NCI-H2196 treated with DMSO at 0.1 percent for 48 hours (cell line): Measurements from ENCODE around the gene ROR2.

Experiments used
- DNase-seq: peaks from one replicate; lab custom pipeline; 2025; ENCODE audit not compliant: unreplicated experiment; lab: John Stamatoyannopoulos, UW

Gene ROR2

DNA sequence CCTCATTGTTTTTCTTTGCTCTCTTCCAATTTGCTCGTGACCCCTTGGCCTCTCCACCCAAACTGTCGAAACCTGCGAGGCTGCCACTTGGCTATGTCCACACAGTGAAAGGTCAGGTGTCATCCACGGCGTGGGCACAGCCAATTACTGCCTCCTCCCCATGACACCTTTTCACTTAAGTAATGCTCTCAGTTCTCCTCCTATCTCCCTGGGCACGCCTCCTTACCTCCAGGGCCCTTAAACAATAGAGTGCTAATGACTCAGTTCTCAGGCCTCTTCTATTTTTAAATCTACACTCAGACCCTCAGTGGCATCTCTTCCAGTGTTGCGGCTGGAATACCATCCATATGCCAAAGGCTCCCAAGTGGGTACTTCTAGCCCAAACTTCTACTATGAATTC is 256.8 kb downstream of the ROR2 start:
- no peak for DNase-seq

DNA sequence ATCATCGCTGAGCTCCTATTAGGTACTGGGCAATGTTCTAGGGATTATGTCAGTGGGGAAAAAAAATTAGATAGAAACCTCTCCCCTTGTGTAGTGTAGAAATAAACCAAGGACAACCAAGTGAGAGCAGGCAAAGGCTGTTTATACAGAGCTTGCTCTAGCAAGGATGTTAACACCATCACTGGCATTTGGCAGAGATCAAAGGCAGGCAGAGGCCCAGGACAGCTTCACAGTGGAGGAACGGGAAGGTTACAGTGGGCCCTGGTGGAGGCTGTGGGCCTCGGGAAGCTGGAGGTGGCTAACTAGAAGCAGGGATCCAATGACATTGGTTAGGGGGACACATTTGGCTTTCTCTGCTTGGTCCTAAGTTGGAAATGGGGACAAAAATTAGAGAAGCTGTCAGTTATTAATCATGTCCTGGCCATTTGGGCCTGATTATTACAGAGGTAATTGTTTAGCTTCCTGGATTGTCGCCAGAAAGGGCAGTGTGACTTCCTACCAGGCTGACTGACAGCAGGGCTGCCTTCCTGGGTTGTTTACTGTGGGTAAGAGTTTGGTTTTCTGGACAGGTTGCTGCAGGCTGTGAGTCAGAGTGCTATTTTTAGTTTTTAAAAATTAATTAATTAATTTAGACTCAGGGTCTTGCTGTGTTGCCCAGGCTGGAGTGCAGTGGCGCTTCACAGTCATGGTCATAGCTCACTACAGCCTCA is 259.3 kb downstream of the ROR2 start:
- no peak for DNase-seq

DNA sequence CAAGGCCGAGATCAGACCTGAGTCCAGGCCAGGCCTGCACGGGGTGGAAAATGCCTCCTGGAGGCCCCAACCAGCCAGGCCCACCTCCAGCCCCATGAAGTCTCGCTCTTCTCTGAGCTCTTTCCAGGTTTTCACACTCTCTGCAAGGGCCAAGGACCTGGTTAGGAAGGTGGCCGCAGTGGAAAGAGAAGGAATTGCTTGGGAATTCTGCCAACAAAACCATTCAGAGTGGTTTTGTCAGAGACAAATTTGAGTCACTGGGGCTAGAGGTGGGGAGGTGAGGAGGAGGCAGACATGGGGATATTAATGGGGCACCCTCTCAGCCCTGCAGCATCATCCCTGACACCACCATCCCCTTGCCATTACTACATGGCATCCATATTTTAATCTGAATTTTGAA is 261.0 kb downstream of the ROR2 start:
- DNase-seq: no peak

DNA sequence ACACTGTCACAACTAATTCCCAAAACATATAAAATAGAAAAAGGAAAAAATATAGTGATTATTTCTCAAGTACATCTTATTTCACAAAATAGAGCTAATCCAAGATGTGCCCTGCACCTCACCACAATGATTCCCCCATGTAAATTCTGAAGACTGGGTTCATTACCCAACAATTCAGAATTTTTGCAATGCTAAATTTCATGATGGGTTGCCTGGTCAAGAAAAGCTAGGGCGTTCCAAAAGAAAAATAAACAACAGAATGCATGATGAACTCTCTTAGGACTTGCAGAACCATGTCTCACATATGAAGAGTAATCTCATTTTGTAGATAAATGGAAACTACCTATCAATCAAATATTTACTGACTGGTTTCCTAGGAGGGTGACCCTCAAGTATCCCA is 266.8 kb downstream of the ROR2 start:
- DNase-seq: no peak

DNA sequence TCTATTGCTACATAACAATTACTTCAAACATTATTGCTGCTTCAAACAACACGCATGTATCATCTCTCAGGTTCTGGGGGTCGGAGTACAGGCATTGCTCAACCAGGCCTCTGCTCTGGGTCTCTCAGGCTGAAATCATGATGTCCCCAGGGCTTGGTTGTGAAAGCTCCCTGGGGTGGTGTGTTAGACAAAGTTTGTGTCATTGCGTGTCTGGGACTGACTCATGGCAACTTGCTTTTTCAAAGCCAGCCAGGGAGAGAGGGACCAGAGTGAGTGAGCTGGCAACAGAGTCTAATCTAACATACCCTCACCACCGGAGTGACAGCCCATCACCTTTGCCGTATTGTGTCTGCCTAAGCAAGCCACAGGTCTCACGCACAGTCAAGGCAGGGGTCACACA is 267.2 kb downstream of the ROR2 start:
- no peak for DNase-seq

DNA sequence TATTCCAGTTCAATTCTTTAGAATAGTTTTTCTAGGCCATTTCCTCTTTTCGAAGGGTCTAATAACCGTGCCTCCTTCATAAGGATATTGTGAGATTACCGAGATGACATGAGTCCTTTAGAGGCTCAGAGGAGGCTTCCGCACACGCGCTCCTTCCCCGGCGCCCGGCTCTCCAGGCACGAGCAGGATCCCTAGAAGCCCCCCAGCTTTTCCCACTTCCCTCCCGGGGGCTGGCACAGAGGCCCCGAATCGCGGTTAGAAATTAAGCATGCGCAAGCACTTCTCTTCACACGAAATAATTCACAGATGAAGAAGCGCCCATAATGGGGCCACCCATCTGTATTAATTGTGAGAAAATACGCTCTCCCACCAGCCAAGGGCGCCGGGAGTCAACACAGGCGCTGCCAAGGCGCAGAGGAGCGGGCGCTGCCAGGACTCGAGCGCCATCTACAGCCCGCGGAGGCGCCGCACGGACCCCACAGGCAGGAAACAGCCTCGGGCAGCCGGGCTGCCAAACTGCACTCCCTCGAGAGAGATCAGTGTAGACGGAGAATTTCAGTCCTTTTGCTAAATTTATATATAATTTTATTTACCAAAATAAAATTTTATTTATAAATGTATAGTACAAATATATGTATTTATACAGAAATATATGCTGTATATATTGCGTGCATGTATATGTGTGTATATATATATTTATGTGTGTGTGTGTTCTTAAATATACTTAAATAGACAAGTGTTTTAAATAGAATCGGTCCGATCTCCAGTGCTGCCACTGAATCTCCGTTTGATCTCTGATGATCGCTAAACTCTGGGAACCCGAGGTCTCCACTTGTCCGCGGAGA is 268.3 kb downstream of the ROR2 start:
- no peak for DNase-seq

DNA sequence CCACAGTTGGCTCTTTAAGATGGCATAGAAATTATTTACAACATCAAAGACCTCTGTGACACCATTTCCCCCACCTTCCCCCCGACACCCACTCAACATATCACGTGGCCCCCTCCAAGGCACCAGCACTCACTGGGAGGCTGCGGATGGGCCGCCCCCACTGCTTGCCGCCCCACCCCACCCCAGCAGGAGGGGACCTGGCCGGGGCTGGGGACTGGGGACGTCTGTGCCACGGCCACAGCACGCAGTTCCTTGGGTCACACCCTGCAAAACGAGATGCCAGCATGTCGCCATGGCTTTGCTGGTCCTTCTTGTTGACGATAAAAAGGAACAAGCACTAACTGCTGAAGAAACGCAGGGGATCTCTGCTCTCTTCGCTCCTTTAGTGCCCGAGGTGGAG is 269.0 kb downstream of the ROR2 start:
- DNase-seq: no peak

DNA sequence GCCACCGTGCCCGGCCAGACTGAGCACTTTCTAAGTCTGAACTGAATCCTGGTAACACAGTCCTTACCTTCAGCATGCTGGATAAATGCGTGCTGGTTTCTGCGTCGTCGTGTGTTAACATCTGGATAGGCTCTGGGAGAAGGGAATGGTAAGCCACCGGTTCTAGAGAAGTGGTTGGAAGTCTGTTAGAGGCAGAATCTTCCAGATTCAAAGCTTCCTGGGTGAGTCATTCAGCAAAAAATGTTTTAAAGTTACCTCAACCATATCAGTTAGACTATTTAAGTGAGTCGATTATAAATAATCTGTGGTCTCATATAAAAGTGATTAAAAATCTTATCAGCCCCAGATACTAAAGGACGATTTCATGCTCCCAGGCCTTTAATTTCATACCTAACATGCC is 269.9 kb downstream of the ROR2 start:
- DNase-seq: no peak

DNA sequence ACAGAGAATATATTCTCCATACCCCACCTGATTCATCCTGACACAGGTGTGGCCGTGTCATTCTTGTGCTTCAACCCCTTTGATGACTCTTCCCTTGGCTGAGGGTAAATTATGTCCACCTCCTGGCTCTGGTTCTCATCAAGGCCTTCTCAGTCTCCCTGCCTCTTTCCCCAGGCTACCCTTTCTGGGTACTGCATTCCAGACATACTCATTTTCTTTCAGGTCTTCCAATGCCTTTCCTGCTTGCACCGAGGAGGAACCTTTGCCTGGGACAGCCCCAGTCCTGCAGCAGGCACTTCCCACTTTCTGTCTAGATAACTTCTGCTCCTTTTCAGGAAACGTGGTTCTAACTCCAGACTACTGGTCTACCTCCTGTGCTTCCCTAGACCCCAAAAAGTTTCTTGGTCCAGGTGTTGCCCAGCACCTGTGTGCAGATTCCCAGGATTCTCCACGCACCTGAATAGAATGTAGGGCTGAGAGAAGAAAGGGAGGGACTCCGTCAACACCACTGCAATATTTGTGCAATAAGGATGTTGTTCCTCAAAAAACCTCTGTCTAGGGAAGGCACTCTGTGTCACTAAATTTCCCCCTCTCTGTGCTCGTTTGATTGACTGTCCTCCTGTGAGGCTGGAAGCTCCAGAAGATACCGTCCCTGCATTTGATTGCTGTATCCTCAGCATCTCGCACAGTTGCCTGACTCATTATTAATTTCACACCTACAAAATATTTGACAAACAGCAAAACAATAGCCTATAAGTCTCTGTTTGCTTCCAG is 271.0 kb downstream of the ROR2 start:
- DNase-seq: no peak

DNA sequence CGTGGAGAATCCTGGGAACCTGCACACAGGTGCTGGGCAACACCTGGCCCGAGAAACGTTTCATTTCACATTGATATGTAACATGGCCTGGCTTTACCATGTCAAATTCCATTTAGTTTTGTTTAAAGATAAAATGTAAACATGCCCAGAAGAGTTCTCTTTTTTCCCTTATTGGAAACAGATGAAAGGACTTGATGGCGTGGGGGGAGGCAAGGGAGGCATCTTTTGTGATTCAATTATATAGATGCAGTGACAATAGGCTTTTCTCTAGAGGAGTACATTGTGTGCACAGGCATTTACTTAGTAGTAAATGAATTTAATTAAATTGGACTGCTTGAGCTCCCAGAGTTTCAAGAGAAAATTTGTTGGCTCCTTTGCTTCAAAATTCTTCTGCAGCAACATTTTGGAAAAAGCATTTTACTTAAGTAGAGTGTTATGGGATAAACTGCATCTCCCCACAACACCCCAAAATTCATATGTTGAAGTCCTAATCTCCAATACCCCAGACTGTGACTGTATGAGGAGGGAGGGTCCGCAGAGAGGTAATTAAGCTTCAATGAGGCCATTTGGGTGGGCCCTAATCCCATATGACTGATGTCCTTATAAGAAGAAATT is 272.1 kb downstream of the ROR2 start:
- no peak for DNase-seq

DNA sequence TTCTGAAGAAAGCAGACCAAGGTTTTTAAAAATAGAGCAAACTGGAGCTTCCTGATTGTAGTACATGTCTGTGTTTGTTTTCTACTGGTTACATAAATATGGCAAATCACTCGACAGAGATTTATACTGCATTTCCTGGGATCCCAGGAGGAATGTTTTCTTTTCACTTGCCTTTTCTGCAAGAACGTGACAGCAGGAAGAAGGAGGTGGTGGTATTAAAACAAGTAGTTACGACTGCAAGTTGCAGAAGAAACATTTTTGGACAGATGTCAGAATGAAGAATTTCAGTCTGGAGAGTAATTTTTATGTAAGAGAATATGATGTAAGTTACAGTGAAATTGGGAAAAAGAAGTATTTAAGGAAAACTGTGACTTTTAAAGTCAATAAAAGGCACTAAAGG is 272.7 kb downstream of the ROR2 start:
- no peak for DNase-seq

DNA sequence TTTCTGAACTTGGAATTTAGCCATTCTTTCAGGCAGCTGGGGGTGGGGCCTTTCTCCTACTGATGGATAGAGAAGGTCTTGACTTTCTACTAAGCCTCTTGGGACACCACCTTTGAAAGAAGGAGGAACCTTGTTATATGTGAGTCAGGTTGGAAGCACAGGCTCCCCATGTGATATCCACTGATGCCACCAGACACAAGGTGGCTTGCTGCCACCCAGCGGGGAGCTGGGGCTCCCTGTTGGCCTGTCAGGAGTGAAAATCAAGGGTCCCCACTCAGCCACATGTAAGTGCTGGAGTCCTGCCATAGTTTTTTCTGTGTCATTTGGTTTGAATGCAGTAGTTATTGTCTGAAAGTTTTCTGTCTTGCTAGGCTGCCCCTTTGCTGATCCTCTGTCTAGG is 274.0 kb downstream of the ROR2 start:
- DNase-seq: no peak

DNA sequence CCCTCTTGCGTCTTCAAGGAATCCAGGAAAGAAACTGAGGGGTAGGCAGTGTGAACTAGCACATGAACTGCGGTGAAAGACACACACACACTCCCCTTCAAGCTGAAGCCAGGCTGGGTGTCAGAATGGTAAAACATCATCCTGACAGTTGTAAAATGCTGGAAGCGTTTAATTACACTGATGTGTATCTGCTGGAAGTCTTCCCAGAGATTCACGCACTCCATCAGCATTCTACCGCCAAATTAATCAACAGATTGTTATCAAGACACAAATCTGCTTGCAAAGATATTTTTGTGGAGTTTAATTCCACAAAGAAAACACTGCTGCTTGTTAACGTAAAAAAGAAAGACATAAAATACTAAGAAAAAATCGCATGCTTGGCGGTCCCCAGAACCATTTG is 285.4 kb downstream of the ROR2 start:
- no peak for DNase-seq

DNA sequence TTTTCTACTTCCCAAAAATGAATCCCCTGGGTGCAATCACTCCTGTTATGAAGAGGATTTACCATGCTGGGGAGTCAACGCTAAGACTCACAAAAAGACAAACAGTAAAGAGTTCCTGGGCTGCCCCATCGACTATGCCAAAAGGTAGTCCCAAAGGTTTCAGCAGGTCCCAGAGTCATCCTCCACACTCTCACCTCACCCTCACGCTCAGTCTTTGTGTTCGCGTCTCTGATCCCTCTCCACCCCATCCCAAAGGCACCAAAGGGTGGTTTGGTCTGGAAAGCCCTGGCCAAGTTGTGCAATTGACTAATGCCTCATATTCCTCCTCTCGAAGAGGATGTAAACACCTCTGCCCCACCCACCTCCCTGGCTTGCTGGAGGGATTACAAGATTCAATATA is 286.2 kb downstream of the ROR2 start:
- no peak for DNase-seq

DNA sequence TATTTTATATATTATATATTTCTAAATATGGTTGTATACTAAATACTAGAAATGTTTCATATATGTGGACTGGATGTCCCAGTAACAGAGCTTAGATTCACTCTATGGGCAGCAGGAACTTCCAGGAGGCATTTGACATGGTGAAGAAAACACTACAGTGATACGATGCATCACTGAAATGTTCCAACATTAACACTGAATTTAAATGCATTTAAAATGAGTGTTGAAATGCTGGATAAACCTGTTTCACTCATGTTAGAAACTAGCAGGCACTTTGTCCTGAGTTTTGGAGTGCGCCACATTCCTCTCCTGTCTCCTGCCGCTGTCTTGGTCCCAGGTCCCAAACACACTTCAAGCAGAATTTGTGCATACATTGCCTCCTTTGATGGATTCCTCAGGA is 288.6 kb downstream of the ROR2 start:
- DNase-seq: no peak

DNA sequence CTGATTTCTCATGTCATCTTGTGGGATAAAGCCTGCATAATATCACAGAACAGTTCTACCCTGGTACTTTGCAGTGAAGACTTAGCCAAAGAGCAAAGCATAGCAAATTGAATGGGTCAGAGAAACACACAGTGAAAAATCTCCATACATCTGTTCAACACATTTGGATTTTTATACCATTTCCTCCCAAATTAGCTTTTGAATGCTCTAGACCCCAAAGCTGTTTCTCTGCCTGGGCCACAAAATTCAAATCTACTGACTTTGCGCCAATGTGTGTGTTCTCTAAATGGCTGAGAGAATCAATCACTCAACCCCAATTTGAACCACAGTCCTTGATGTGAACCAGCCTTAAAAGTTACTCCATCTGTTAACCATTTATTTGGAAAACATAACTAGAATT is 289.5 kb downstream of the ROR2 start:
- DNase-seq: no peak

DNA sequence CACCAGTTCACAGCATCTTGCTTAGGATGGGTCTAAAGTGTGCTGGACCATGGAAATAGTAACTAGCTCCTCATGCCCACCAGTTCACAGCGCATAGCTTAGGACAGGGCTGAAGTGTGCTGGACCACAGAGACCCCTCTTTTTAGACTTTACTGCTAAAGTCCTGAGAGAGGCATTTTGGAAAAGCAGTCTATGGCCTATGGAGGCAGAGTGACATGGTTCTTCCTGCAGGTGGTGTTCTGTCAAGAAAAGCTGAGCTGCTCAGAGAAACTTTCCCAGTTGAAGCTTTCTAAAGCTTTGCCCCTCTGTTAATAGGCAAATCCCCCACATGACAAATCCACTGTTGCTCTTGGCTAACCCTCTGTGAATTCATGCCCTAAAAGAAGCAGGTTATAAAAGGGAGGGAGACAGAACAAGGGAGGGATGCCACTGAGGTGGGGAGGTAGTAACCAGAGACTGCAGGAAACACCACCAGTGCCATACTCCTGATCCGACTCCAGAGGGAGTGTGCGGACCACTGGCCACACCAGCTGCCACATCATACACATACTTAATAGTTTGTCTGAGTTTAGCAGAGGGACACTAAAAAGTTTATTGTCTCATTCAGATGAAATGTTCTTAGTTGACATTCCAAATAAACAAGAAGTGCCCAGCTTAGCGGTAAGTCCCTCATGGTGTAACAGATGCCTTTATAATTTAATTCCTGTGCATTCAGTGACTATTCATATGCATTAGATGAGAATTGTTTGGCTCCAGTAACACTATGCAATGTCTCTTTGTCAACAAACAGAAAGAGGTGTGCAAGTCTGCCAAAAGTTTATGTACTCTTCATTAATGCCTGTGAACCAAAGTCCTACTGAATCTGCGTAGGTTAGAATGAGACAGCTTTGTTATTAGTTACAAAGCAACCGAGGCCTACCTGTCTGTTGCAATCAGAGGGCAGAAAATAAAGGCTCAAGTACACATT is 290.2 kb downstream of the ROR2 start:
- DNase-seq: no peak

DNA sequence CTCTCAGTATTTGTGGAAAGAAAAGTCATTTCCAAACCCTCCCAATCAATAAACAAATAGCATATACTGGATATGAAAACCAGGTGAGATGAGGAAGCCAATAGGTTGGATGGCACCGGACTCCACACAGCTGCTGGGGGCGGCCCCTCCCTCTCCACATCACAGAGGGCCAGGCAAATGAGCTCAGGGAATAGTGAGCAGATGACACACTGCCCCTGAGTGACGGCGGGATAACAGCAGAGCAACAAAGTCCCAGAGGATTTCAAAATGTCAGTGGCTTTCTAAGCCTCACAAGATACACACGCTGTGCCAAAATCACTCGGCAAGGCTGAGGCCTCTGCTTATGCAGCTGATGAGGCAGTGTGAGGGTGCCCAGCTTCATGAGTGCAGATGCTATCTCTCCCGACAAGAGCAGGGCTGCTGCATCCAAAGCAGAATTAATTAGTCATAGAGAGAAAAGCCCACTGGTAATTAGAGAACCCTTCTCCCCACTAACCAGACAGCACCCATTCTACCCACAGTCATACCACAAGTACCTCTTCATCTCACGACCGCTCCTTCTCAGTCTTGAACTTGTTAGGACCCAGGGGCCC is 291.4 kb downstream of the ROR2 start:
- no peak for DNase-seq

DNA sequence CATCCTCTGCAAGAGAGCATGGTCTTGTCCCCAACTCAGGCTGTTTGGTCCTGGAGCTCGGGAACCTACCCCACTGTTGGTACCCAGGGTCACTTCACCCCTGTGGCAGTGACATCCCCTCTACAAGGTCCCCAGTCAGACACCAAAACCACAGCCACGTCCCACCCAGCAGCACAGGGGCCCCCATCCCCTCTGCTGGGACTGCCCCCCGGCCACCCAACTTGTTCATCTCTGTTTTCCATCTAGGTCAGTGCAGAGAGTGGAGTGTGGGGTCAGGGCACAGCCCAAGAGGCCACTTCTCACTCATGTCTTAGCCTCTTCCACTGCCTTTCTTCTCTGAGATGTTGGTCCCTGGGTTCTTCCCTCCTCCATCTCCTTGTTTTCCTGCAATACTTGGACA is 292.5 kb downstream of the ROR2 start:
- DNase-seq: no peak

DNA sequence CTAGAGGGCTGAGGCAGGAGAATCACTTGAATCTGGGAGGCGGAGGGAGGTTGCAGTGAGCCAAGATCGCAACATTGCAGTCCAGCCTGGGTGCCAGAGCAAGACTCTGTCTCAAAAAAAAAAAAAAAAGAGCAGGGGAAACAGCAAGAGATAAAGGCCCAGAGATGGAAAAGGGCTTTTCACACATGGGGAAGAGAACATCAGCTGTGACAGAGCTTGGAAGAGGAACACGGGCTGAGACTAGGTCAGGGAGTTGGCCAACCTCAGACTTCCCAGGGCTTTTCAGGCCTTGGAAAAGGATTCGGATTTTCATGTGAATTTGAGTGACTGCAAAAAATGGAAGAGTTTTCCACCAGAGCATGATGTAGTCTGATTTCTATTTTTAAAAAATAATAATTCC is 294.4 kb downstream of the ROR2 start:
- DNase-seq: no peak
